Measurements from ENCODE around the gene SH3YL1.
"Not testable (repeated sequence)": the region's sequence is repeated elsewhere in the genome, so short reads cannot be mapped to it uniquely, and the experiment has no call there.

Gene SH3YL1

GRCh38 chr2:175880-176820 lies 87.7 kb downstream of the SH3YL1 start:
- DNase-seq, result peak; percentile 23

GRCh38 chr2:175161-175786 lies 88.6 kb downstream of the SH3YL1 start:
- no peak for DNase-seq

GRCh38 chr2:172120-172519 lies 91.7 kb downstream of the SH3YL1 start:
- DNase-seq, result not testable (repeated sequence)

GRCh38 chr2:169741-170140 lies 94.1 kb downstream of the SH3YL1 start:
- DNase-seq, result no peak
